PC-9 (cell line): Measurements from ENCODE around the gene NR4A3. TPM values are rescaled to one million over a fixed set of nuclear protein-coding genes. Genes with fewer than 3 reads are reported as not detected.

Experiments
- BruUV-seq: library from RNA; stranded (reverse); fragments of 400-500 nt; replicated peaks from 2 replicates; lab custom pipeline; 2021; lab: Mats Ljungman, UMichigan
- CTCF ChIA-PET: fragments of 300-600 bp; sonication (Branson Sonifier 250); formaldehyde crosslinking; loops from one replicate; lab custom pipeline; 2022; ENCODE audit warnings: antibody characterized with exemption; lab: Charles Lee
- POLR2A ChIA-PET: fragments of 300-600 bp; sonication (Branson Sonifier 250); formaldehyde crosslinking; loops from one replicate; lab custom pipeline; 2022; ENCODE audit warnings: antibody characterized with exemption; ENCODE audit not compliant: unreplicated experiment; lab: Charles Lee
- DNase-seq, 2 experiments: peaks; one replicate each; pipeline versions ENCODE4 v3.0.0 to v3.0.0-alpha.2; 2015 to 2022; ENCODE audit warnings: mixed read lengths in 1 of 2
- H2AFZ ChIP-seq: fragments of 200-600 bp; sonication (generic); 2 replicates; pipeline ENCODE4 v1.8.1; 2017; ENCODE audit warnings: antibody characterized with exemption
- H3F3A ChIP-seq: fragments of 200-600 bp; sonication (generic); 2 replicates; pipeline ENCODE4 v1.8.1; 2017; ENCODE audit warnings: antibody characterized with exemption, mild to moderate bottlenecking, low read depth; ENCODE audit not compliant: insufficient read depth
- H3K27ac ChIP-seq: fragments of 200-600 bp; sonication (generic); 2 replicates; pipeline ENCODE4 v1.6.1; 2016; ENCODE audit warnings: mixed run types
- H3K27me3 ChIP-seq: fragments of 200-600 bp; sonication (generic); 2 replicates; pipeline ENCODE4 v1.6.1; 2016; ENCODE audit warnings: low read depth, mixed run types; ENCODE audit not compliant: insufficient read depth
- H3K36me3 ChIP-seq: fragments of 200-600 bp; sonication (generic); 2 replicates; pipeline ENCODE4 v1.6.1; 2016; ENCODE audit warnings: low read depth, mixed run types
- H3K4me1 ChIP-seq: fragments of 200-600 bp; sonication (generic); replicated peaks from 2 replicates; pipeline ENCODE4 v1.6.1; 2016; ENCODE audit warnings: mixed run types; ENCODE audit not compliant: insufficient read depth
- H3K4me2 ChIP-seq: fragments of 200-600 bp; sonication (generic); 2 replicates; pipeline ENCODE4 v1.6.1; 2017; ENCODE audit warnings: mixed run types
- H3K4me3 ChIP-seq: fragments of 200-600 bp; sonication (generic); 2 replicates; pipeline ENCODE4 v1.6.1; 2016; ENCODE audit warnings: mixed run types
- H3K79me2 ChIP-seq: fragments of 200-600 bp; sonication (generic); 2 replicates; pipeline ENCODE4 v1.6.1; 2017; ENCODE audit warnings: low read depth, mixed run types
- H3K9me2 ChIP-seq: fragments of 200-600 bp; sonication (generic); 2 replicates; pipeline ENCODE4 v1.8.1; 2017; ENCODE audit warnings: mild to moderate bottlenecking; ENCODE audit not compliant: insufficient read depth
- H3K9me3 ChIP-seq: fragments of 200-600 bp; sonication (generic); 2 replicates; pipeline ENCODE4 v1.8.1; 2016; ENCODE audit warnings: low read depth; ENCODE audit not compliant: insufficient read depth
- H4K20me1 ChIP-seq: fragments of 200-600 bp; sonication (generic); 2 replicates; pipeline ENCODE4 v1.8.1; 2017; ENCODE audit not compliant: insufficient read depth
- CTCF ChIP-seq: fragments of 200-600 bp; sonication (generic); conservative IDR thresholded peaks from 2 replicates; pipeline ENCODE4 v1.6.1; 2017; ENCODE audit warnings: mixed run types, antibody characterized with exemption, mild to moderate bottlenecking, moderate library complexity
- EZH2 ChIP-seq: fragments of 200-600 bp; sonication (generic); IDR thresholded peaks from 2 replicates; pipeline ENCODE4 v1.8.0; 2017; ENCODE audit warnings: antibody characterized with exemption, low read depth
- intact Hi-C: fragments of 100-400 bp; cut with micrococcal nuclease; formaldehyde crosslinking; loops from one replicate; pipeline ENCODE4 v1.10.0; 2022; ENCODE audit not compliant: unreplicated experiment
- total RNA-seq: library from RNA; stranded (reverse); gene quantifications from 2 replicates; pipeline ENCODE4 v1.2.3, GENCODE V29; 2021

The NR4A3 gene
- total RNA-seq, 1 experiment from 2014 or later: not detected

- no peaks in the 10 kb centered on the region for H3K27me3 ChIP-seq
- no peaks in the 10 kb centered on the region for H4K20me1 ChIP-seq
- no peak overlapping the region for H3K27ac ChIP-seq
- BruUV-seq: no TSS peak
- H3K79me2 ChIP-seq: no peaks in the 10 kb centered on the region
- CTCF ChIA-PET: no interaction called here
- no peak overlapping the region for H3K4me2 ChIP-seq
- intact Hi-C loops: no loop called here
- no peaks in the 10 kb centered on the region for H3K36me3 ChIP-seq
- no peak overlapping the region for H3K4me3 ChIP-seq
- TF ChIP-seq EZH2 (no peak), CTCF (no peak)
- no peaks in the 10 kb centered on the region for H3K9me3 ChIP-seq
- no peaks in the 10 kb centered on the region for H3K4me1 ChIP-seq
- no peak for DNase-seq
- H2AFZ ChIP-seq: no peak overlapping the region
- no peaks in the 10 kb centered on the region for H3K9me2 ChIP-seq
- H3F3A ChIP-seq: no peaks in the 10 kb centered on the region
- POLR2A ChIA-PET: no interaction called here
Measured at GRCh38 chr9:99834474-99834873, 12.8 kb downstream of the NR4A3 start.

GRCh38 chr9:99835142-99835541, 13.5 kb downstream of the NR4A3 start:
- H2AFZ ChIP-seq: no peak overlapping the region
- H3K9me3 ChIP-seq: no peaks in the 10 kb centered on the region
- POLR2A ChIA-PET: interaction anchor here (0.6 kb wide), 1 partner anchor 166 kb away, joined by 4 read pairs; no protein-coding TSS in a partner anchor
- DNase-seq: no peak
- no peaks in the 10 kb centered on the region for H4K20me1 ChIP-seq
- no peaks in the 10 kb centered on the region for H3K27me3 ChIP-seq
- H3K27ac ChIP-seq: no peak overlapping the region
- TF ChIP-seq CTCF (no peak), EZH2 (no peak)
- BruUV-seq: no TSS peak
- no peaks in the 10 kb centered on the region for H3K9me2 ChIP-seq
- H3K4me3 ChIP-seq: no peak overlapping the region
- H3F3A ChIP-seq: no peaks in the 10 kb centered on the region
- no peaks in the 10 kb centered on the region for H3K36me3 ChIP-seq
- H3K4me2 ChIP-seq: no peak overlapping the region
- no peaks in the 10 kb centered on the region for H3K4me1 ChIP-seq
- CTCF ChIA-PET: no interaction called here
- no peaks in the 10 kb centered on the region for H3K79me2 ChIP-seq
- intact Hi-C loops: no loop called here

GRCh38 chr9:99835581-99835980, 13.9 kb downstream of the NR4A3 start:
- Histone ChIP-seq H4K20me1 (no peaks in the 10 kb centered on the region), H3F3A (no peaks in the 10 kb centered on the region), H3K4me1 (no peaks in the 10 kb centered on the region), H3K79me2 (no peaks in the 10 kb centered on the region), H3K9me3 (no peaks in the 10 kb centered on the region), H3K9me2 (no peaks in the 10 kb centered on the region), H3K27me3 (no peaks in the 10 kb centered on the region), H3K36me3 (no peaks in the 10 kb centered on the region), H3K4me3 (no peak overlapping the region), H2AFZ (no peak overlapping the region), H3K4me2 (no peak overlapping the region), H3K27ac (no peak overlapping the region)
- no peak for TF ChIP-seq CTCF
- no peak for TF ChIP-seq EZH2
- BruUV-seq: no TSS peak
- intact Hi-C loops: no loop called here
- POLR2A ChIA-PET: interaction anchor here (0.6 kb wide), 1 partner anchor 165 kb away, joined by 4 read pairs; no protein-coding TSS in a partner anchor
- no peak for DNase-seq
- CTCF ChIA-PET: no interaction called here
